WI38 (cell line): ENCODE results near the gene CPXM2.

Source experiments
- H3K4me3 ChIP-seq: 2 replicates; pipeline ENCODE4 v1.5.1; 2011; ENCODE audit warnings: low read depth, mild to moderate bottlenecking, control low read depth, low read length
- CTCF ChIP-seq: IDR thresholded peaks from 2 replicates; pipeline ENCODE4 v1.5.1; 2012; ENCODE audit warnings: low read depth, mild to moderate bottlenecking, control low read depth, low read length

The CPXM2 gene

DNA sequence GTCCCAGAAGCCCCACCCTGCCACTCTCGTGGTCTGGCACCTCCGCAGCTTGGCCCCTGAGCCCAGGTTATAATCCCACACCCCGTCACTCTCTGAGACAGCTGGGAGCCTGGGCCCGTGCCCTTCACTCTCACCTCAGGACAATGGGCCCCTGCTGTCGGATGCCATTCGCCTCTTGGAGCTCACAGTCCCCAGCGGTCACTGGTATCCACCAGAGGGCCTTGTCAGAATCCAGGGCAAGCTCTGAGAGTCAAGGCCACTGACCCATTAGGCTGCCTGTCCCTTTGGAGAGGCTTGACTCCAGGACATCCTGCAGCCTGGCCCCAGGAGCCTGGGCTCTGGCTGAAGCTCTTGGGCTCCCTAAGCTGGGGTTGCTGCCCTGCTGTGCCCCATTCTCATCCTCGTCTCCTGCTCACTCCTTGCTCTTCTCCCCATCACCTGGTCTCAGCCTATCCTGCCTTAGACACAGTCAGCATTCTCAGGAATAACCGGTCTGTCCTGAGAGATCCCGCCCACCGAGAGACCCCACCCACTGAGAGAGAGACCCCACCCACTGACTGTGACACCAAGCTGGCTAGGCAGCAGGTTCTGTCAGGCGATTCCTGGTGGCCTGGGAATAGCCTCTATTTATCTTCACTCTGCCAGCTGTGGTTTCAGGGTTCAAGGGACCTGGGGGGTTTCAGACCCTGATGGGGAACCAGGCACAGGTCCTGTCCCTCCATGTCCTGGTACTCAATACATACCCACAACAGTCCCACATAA, 27.7 kb downstream of the CPXM2 start:
- TF ChIP-seq CTCF = no peak
- no peak overlapping the region for H3K4me3 ChIP-seq

- no peak for TF ChIP-seq CTCF
- no peak overlapping the region for H3K4me3 ChIP-seq
These were observed 28.4 kb downstream of the CPXM2 start for GRCh38 chr10:123863183-123863575.

DNA sequence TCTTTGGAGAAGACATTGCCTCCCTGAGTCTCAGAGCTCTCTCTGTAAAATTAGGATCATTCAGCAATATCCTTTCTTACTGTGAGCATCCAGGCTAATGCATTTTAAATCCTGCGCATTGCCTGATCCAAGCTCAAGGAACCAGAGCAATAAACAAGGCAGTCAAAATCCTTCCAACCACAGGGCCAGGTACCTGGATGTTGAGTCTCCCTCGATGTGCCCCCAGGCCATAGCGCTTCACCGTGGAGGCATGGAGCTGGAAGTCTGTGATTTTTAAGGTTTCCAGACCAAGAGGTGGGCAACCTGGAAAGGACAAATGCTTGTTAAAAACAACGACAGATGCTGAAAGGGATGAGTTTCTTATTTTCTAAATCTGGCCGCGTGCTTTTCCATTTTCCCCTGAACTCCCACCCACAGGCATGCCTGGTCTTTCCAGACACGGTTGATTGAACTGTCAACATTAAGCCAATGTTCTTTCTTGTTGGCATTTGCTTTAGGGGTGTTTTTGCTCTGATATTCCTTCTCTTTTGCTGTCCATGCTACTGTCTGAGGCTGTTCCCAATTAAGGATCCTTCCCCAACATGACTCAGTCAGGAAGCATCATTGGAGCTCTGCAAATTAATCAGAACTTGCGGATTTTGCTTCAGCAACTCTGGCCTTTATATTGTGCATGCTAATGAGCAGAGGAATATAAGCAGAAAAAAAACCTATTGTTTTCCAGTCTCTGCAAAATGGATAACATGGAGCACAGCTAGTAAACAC, 29.0 kb downstream of the CPXM2 start:
- H3K4me3 ChIP-seq = no peak overlapping the region
- no peak for TF ChIP-seq CTCF

GRCh38 chr10:123860856-123861255, 30.8 kb downstream of the CPXM2 start:
- no peak overlapping the region for H3K4me3 ChIP-seq
- no peak for TF ChIP-seq CTCF

DNA sequence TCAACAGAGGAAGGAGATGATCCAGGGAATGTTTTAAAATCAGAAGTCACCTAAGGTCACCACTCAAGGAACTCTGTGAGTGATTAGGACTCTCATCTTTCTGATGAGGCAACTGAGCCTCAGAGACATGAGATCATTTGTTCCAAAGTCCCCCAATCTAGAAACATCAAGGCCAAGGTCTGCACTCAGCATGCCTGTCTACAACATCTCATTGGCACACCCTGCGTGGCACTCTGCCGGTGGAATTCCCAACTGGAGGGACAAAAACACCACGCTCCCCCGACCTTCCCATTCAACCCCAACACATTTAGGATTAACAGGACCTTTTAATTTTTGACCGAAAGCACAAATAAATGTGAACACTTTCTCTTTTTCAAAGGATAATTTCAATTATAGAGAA, 31.4 kb downstream of the CPXM2 start:
- H3K4me3 ChIP-seq = no peak overlapping the region
- no peak for TF ChIP-seq CTCF

DNA sequence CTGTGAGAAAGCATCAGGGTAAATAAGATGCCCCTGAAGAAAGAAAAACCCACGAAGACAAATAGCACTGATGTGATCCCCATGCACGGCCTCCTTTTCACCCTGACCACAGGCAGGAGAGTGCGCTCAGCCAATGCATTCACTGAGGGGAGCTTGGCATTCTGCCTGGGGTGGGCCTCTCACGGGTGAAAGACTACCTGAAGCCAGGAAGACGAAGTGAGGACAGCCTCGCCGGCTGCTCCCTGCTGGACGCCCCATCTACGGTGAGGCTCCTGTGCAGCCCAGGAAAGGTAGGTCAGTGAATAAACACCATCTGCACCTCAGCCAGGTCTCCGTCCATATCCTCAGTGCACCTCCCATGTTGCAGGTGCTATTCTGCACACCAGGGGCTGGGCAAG, 32.0 kb downstream of the CPXM2 start:
- no peak overlapping the region for H3K4me3 ChIP-seq

More for the DNA sequence above, 32.0 kb downstream of the CPXM2 start:
- TF ChIP-seq CTCF = no peak
